Left lung (tissue), 10 donors: Measurements from ENCODE around the gene IL2. TPM values are rescaled to one million over a fixed set of nuclear protein-coding genes. Genes with fewer than 3 reads are reported as not detected.

Experiments used
- ATAC-seq: fragments of 200-7000 bp; cut with Tn5 transposase; one replicate; pipeline ENCODE4 v1.9.1; 2020; ENCODE audit warnings: moderate library complexity
- DNase-seq, 4 donors: peaks; one replicate each; pipeline ENCODE4 v3.0.0-alpha.2; 2013 to 2020
- H3K27ac ChIP-seq, 2 donors: fragments of 200-600 bp; sonication (generic) in 1 of 2; one replicate each; pipeline versions ENCODE4 v1.5.0 to v1.8.0; 2020 to 2021
- H3K27me3 ChIP-seq, 2 donors: fragments of 200-600 bp; sonication (generic) in 1 of 2; one replicate each; pipeline versions ENCODE4 v1.5.0 to v1.8.0; 2020 to 2021
- H3K36me3 ChIP-seq, 2 donors: fragments of 200-600 bp; sonication (generic) in 1 of 2; one replicate each; pipeline versions ENCODE4 v1.5.0 to v1.8.0; 2020 to 2021
- H3K4me1 ChIP-seq, 2 donors: fragments of 200-600 bp; one replicate each; pipeline ENCODE4 v1.8.0; 2021
- H3K4me3 ChIP-seq, 2 donors: fragments of 200-600 bp; sonication (generic) in 1 of 2; one replicate each; pipeline versions ENCODE4 v1.5.0 to v1.8.0; 2020 to 2021; ENCODE audit warnings: mild to moderate bottlenecking in 1 of 2
- H3K9me3 ChIP-seq, 2 donors: fragments of 200-600 bp; sonication (generic) in 1 of 2; one replicate each; pipeline versions ENCODE4 v1.5.0 to v1.8.0; 2020 to 2021
- CTCF ChIP-seq, 2 donors: fragments of 200-600 bp; sonication (generic) in 1 of 2; IDR thresholded peaks; one replicate each; pipeline versions ENCODE4 v1.5.0 to v1.8.0; 2021; ENCODE audit warnings: antibody characterized with exemption in 2 of 2
- intact Hi-C, 2 donors: fragments of 100-400 bp; cut with DNase I; formaldehyde crosslinking; loops; one replicate each; pipeline versions ENCODE4 v1.11.2 to v1.14.2; 2022
- polyA plus RNA-seq, 6 donors: library from polyadenylated mRNA; unstranded; fragments of 120-200 nt; gene quantifications; one replicate each; pipeline ENCODE4 v1.2.1, GENCODE V29; 2013; ENCODE audit not compliant: insufficient read length in 6 of 6
- total RNA-seq, 2 donors: library from RNA; stranded (reverse); fragmentation: NEBNext Ultra II Directional; extraction: Animal tissue kit (Norgen Biotek cat#: 25700); gene quantifications; one replicate each; pipeline ENCODE4 v1.2.1, GENCODE V29; 2021
- donor health status: DM: no; HTN: yes; CAD: no.
- donor health status: DM: no; HTN: no; CAD: no.

IL2 gene
- total and polyA plus RNA-seq, 8 donors, result not detected

- no peak for TF ChIP-seq CTCF (IDR thresholded peaks at IDR 0.05)
- no peaks in the 10 kb centered on the region for H3K36me3 ChIP-seq
- no peaks in the 10 kb centered on the region for H3K27me3 ChIP-seq
- H3K27ac ChIP-seq, result no peak overlapping the region
- DNase-seq (no peak), ATAC-seq (no peak)
- H3K4me3 ChIP-seq, result no peak overlapping the region
- intact Hi-C loops, result no loop called here
- no peaks in the 10 kb centered on the region for H3K4me1 ChIP-seq
- H3K9me3 ChIP-seq, result peaks cover 0 to 3% of the 10 kb centered on the region in 2 donors
Observed at GRCh38 chr4:122481766-122482405, 25.4 kb upstream of the IL2 start.

- Histone ChIP-seq H3K27ac (no peak overlapping the region), H3K9me3 (no peaks in the 10 kb centered on the region), H3K27me3 (no peaks in the 10 kb centered on the region), H3K36me3 (no peaks in the 10 kb centered on the region), H3K4me1 (no peaks in the 10 kb centered on the region), H3K4me3 (no peak overlapping the region)
- intact Hi-C loops, result no loop called here
- DNase-seq, result no peak
- TF ChIP-seq CTCF (IDR thresholded peaks at IDR 0.05), result no peak
- ATAC-seq, result no peak
Observed at GRCh38 chr4:122480655-122481487, 24.3 kb upstream of the IL2 start.

GRCh38 chr4:122479935-122480416 lies 23.5 kb upstream of the IL2 start:
- Histone ChIP-seq H3K4me1 (no peaks in the 10 kb centered on the region), H3K27ac (no peak overlapping the region), H3K27me3 (no peaks in the 10 kb centered on the region), H3K9me3 (no peaks in the 10 kb centered on the region), H3K4me3 (no peak overlapping the region), H3K36me3 (no peaks in the 10 kb centered on the region)
- ATAC-seq, result no peak
- no peak for DNase-seq
- TF ChIP-seq CTCF (IDR thresholded peaks at IDR 0.05), result no peak
- intact Hi-C loops, result no loop called here

GRCh38 chr4:122476745-122477144 lies 20.2 kb upstream of the IL2 start:
- no peak for TF ChIP-seq CTCF (IDR thresholded peaks at IDR 0.05)
- Histone ChIP-seq H3K4me1 (no peaks in the 10 kb centered on the region), H3K27me3 (no peaks in the 10 kb centered on the region), H3K4me3 (no peak overlapping the region), H3K9me3 (no peaks in the 10 kb centered on the region), H3K27ac (no peak overlapping the region), H3K36me3 (no peaks in the 10 kb centered on the region)
- ATAC-seq (no peak), DNase-seq (no peak)
- intact Hi-C loops, result no loop called here

GRCh38 chr4:122476126-122476525 lies 19.6 kb upstream of the IL2 start:
- Histone ChIP-seq H3K4me1 (no peaks in the 10 kb centered on the region), H3K36me3 (no peaks in the 10 kb centered on the region), H3K4me3 (no peak overlapping the region), H3K9me3 (no peaks in the 10 kb centered on the region), H3K27ac (no peak overlapping the region), H3K27me3 (no peaks in the 10 kb centered on the region)
- ATAC-seq (no peak), DNase-seq (no peak)
- intact Hi-C loops, result no loop called here
- no peak for TF ChIP-seq CTCF (IDR thresholded peaks at IDR 0.05)
